Measurements from ENCODE around the gene CCDC148.
"Not testable (repeated sequence)": the region's sequence is repeated elsewhere in the genome, so short reads cannot be mapped to it uniquely, and the experiment has no call there.

The CCDC148 gene

DNA sequence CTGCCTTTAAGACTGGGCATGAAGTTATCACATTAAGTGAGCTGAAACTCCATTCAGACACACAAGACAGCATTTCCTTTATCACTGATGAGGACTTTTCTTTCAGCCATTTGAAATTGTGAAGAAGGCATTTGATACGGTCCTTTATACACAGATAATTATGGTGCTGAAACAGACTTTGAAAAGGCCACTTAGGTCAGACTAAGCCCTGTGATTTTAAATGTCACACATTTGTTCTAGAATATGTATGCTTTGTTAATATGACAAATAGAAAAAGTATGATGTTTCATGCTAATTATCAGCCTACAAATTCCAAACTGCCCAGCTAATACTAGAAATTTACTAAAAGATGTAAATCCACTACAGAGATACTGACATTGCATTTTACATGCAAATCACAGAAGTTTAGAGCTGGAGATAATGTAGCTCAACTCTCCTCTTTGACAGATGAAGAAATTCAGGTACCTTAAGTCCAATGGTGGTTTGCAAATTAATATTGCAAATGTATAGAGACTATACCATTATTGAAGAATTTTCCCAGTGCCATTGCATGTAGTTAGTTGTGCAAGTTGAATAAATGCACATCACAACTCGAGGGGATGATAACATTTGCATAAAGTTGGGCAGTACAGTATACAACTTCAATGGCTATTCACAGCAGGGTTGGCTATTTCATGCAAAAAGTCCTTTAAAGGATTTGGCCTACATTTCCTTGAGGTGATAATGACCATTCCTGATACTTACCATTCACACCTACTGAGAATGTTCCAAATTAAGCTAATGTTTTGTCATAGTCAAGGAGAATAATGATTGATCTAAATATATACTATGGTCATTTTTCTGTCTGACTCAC lies 179.7 kb downstream of the CCDC148 start:
- no peak for DNase-seq

- no peak for DNase-seq
These were observed 182.8 kb downstream of the CCDC148 start for GRCh38 chr2:158273791-158274190.

DNA sequence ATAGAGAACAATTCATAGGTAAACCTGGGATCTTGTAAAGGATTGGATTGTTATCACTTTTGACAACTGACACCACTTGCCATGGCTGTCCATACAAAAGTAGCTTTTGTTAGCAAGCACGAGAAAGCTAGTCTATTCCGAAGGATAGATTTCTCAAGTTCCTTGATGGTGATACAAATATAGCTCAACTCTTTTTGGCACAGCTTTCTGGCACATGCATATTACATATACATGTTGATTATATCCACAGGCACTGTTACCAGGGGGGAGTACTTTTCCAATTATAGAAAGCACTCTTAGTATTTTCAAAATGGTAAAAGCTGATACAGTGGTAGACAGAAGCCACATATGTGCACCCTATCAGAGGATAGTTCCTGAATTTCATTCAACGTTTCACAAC lies 186.0 kb downstream of the CCDC148 start:
- DNase-seq, result no peak

DNA sequence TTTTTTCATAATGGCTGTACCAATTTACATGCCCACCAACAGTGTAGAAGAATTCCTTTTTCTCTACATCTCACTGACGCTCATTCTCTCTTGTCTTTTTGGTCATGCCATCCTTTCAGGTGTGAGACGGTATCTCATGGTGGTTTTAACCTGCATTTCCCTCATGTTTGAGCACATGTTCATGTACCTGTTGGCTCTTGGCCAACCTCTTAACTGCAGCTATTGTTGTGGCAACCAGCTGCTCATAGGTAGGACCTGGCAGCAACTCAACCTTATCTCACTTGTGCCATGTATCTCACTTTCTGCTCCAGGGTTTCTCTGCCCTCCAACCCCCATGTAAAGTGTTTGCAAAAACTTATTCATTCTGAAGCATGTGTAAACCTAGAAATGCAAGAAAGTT lies 187.4 kb downstream of the CCDC148 start:
- no peak for DNase-seq

- no peak for DNase-seq
These were observed 190.4 kb downstream of the CCDC148 start for GRCh38 chr2:158266111-158266510.

DNA sequence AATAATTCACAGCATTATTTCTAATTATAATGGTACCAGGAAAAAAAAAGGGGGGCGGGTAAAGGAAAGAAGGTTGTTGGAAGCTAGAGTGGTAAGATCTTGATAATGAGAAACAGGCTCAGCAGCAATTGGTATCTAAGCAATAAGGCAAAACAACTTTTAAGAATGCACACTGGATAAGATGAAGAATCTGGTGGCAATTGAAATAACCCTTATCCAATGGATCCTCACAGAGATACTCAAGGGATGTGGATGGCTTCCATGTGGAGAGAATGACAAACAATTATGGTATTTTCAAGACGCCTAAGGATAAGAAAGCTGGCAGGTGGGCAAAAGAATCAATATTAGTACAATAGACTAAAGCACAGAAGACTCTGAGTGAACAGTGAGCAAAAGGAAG lies 201.3 kb downstream of the CCDC148 start:
- DNase-seq, result no peak

DNA sequence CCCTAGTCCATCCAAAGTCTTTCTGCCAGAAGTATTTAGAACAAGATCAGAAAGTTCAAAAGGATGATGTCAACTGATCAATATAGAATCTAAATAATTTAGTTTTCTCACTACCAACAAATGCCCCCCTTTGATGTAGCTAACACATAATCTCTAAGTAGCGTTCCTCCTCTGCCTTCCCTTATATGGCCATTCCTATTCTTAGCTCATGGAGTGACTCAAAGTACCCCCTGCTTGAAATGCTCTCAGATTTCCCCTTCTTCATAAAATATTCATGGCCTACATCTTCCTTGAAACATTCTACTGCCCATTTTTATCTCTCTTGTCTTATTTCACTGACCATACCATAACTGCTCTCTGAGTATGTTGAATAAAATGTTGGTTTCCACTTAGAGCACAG lies 203.4 kb downstream of the CCDC148 start:
- no peak for DNase-seq

GRCh38 chr2:158251356-158251755 lies 205.2 kb downstream of the CCDC148 start:
- DNase-seq, result no peak

GRCh38 chr2:158243392-158243791 lies 213.2 kb downstream of the CCDC148 start:
- DNase-seq, result no peak

GRCh38 chr2:158242280-158242679 lies 214.3 kb downstream of the CCDC148 start:
- no peak for DNase-seq

DNA sequence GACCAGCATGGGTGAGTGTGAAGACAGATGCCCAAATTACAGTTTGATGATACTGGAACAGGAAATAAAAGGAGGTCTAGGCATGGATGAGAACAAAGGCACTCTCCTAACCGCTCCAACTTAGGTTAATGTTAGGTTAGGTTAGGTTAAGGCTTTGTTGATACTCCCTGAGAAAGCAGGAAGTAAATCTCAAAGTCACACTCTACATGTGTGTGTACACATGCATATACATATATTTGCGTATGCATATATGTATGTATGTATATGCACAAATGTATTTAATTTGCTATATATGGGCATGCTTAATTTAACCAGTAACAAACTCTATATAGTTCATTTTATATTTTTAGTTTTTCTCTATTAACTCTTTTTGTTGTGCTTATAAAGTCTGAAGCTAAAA lies 215.6 kb downstream of the CCDC148 start:
- no peak for DNase-seq

DNA sequence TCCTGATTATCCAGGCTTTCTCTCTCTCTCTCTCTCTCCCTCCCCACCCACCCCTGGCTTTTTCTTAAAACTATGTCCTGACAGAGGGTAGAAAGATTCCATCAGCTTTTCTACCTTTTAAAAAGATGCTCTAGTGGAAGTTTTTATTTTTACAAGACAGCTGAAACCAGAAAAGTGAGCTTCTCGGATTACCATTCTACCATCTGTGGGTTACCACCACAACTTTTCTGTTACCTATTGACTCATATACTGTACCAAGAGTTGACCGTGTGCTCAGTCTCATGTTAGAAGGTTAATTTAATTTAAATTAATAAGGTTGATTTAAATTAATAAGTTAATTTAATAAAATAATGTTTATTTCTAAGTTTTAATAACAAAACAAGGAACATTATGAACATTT lies 217.3 kb downstream of the CCDC148 start:
- DNase-seq, result no peak

DNA sequence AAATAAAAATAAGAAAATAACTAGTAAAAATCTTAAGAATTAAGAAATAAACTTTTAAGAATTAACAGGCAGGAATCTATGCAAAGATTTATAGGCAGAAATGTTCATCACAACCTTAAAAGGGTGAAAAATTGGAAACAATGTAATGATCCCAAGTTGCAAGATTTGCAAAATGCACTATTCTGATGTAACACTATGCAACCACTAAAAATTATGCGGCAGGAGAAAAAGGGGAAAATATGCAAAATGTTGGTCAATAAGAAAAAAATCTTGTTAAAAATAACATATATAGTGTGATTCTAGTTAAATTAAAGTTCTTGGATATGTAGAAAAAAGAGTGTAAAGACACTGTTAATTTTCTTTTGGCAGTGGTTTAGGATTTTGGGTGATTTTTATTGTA lies 222.1 kb downstream of the CCDC148 start:
- no peak for DNase-seq

- no peak for DNase-seq
These were observed 224.1 kb downstream of the CCDC148 start for GRCh38 chr2:158232476-158232875.

- DNase-seq, result no peak
These were observed 227.5 kb downstream of the CCDC148 start for GRCh38 chr2:158228943-158229508.

DNA sequence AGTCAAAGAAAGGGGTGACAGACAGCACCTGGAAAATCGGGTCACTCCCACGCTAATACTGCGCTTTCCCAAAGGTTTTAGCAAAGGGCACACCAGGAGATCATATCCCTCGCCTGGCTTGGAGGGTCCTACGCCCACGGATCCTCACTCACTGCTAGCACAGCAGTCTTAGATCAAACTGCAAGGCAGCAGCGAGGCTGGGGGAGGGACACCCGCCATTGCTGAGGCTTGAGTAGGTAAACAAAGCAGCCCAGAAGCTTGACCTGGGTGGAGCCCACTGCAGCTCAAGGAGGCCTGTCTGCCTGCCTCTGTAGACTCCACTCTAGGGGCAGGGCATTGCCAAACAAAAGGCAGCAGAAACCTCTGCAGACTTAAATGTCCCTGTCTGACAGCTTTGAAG lies 233.5 kb downstream of the CCDC148 start:
- not testable (repeated sequence) for DNase-seq

GRCh38 chr2:158221063-158222020 lies 235.2 kb downstream of the CCDC148 start:
- DNase-seq, result no peak

GRCh38 chr2:158217593-158217992 lies 239.0 kb downstream of the CCDC148 start:
- DNase-seq, result no peak

DNA sequence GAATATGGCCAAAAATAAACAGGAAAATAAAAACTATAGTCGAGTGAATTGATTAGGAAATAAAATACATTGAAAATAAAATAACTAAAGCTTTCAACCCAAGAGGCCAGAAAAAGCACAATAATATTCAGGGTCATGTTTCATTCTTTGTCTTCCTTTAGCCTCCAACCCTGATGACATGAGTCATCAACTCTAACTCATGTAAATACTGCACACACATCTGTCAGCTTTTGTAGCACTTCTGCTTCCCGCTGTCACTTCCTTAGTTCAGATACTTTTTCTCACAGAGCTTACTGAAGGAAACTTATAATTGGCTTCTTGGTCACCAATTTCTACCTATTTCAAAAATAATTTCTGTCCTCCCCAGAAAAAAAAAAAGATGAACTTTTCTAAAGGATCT lies 242.1 kb downstream of the CCDC148 start:
- DNase-seq, result no peak

DNA sequence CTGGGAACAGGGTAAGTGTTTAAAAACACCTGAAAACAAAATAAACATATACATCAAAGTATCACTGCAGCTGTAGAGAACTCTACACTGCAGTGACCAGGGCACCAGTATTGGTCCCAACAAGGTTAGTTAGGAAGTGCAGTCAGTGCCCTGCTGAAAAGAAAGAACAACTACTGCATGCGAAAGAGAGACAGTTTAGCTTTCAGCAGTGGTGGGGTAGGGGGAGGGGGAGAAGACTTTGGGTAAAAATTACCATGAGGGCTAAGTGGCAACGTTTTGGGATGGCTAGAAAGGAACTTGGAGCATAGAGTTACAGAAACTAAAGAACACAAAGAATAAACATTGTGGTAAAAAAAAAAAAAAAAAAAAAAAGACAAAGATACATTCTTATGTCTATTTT lies 242.8 kb downstream of the CCDC148 start:
- DNase-seq, result no peak

- no peak for DNase-seq
These were observed 244.3 kb downstream of the CCDC148 start for GRCh38 chr2:158212301-158212700.

- DNase-seq, result no peak
These were observed 245.1 kb downstream of the CCDC148 start for GRCh38 chr2:158211502-158211901.

- DNase-seq, result no peak
These were observed 249.2 kb downstream of the CCDC148 start for GRCh38 chr2:158207354-158207753.
